Measurements from ENCODE around the gene DYNC1H1. TPM values are rescaled to one million over a fixed set of nuclear protein-coding genes. Genes with fewer than 3 reads are reported as not detected.

Gene DYNC1H1
- total and polyA plus RNA-seq, 2 of the 13 experiments (the other 11 are each of a cell fraction or from before 2014, with no cell fraction given) = 74.4 to 239 TPM

DNA sequence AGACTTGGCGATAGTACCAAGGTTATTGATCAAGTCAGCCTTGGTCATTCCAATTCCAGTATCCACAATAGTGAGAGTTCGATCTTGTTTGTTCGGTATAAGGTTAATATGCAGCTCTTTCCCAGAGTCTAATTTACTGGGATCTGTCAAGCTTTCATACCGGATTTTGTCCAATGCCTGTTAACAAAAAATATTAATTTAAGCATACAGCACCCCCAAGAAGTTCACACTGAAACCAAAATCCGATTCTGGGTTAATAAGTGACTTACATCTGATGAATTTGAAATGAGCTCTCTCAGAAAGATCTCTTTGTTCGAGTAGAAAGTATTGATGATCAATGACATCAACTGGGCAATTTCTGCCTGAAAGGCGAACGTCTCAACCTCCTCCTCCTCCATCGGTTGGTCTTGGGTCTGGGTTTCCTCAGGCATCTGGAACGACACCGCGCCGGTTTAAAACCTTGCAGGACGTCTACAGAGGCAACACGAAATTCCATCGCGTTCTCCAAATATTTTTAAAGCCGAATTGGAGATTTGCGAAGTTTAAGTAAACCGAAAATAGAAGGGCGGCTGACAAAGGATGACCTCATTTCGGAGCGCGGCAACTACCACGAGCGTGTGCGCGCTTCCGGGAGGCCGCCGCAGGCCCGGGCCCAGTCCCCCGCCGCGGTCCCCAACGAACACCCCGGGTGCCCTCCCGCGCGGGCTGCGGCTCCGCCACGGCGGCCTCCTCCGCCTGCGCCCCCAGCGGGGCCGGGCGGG is 121.8 kb downstream of the DYNC1H1 start (continued):
- TF ChIP-seq, protein P1, sequence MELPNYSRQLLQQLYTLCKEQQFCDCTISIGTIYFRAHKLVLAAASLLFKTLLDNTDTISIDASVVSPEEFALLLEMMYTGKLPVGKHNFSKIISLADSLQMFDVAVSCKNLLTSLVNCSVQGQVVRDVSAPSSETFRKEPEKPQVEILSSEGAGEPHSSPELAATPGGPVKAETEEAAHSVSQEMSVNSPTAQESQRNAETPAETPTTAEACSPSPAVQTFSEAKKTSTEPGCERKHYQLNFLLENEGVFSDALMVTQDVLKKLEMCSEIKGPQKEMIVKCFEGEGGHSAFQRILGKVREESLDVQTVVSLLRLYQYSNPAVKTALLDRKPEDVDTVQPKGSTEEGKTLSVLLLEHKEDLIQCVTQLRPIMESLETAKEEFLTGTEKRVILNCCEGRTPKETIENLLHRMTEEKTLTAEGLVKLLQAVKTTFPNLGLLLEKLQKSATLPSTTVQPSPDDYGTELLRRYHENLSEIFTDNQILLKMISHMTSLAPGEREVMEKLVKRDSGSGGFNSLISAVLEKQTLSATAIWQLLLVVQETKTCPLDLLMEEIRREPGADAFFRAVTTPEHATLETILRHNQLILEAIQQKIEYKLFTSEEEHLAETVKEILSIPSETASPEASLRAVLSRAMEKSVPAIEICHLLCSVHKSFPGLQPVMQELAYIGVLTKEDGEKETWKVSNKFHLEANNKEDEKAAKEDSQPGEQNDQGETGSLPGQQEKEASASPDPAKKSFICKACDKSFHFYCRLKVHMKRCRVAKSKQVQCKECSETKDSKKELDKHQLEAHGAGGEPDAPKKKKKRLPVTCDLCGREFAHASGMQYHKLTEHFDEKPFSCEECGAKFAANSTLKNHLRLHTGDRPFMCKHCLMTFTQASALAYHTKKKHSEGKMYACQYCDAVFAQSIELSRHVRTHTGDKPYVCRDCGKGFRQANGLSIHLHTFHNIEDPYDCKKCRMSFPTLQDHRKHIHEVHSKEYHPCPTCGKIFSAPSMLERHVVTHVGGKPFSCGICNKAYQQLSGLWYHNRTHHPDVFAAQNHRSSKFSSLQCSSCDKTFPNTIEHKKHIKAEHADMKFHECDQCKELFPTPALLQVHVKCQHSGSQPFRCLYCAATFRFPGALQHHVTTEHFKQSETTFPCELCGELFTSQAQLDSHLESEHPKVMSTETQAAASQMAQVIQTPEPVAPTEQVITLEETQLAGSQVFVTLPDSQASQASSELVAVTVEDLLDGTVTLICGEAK (IDR thresholded peaks at IDR 0.05) = no peak
- TF ChIP-seq, protein P1 (CRISPR knock-in tag; IDR thresholded peaks at IDR 0.05) = no peak
- TF ChIP-seq, protein P2, sequence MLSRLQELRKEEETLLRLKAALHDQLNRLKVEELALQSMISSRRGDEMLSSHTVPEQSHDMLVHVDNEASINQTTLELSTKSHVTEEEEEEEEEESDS (CRISPR knock-in tag; IDR thresholded peaks at IDR 0.05; ENCODE audit: borderline replicate concordance) = no peak
- no peak for TF ChIP-seq ZNF660 (CRISPR knock-in tag; IDR thresholded peaks at IDR 0.05; ENCODE audit: borderline replicate concordance, low read depth)
- TF ChIP-seq ELF1 (CRISPR knock-in tag; IDR thresholded peaks at IDR 0.05) = peak; percentile 38
- TF ChIP-seq ZNF235 (CRISPR knock-in tag; IDR thresholded peaks at IDR 0.05; ENCODE audit: borderline replicate concordance) = peak; percentile 15; the same call in 1 of the 2 replicates
- TF ChIP-seq, protein P3, sequence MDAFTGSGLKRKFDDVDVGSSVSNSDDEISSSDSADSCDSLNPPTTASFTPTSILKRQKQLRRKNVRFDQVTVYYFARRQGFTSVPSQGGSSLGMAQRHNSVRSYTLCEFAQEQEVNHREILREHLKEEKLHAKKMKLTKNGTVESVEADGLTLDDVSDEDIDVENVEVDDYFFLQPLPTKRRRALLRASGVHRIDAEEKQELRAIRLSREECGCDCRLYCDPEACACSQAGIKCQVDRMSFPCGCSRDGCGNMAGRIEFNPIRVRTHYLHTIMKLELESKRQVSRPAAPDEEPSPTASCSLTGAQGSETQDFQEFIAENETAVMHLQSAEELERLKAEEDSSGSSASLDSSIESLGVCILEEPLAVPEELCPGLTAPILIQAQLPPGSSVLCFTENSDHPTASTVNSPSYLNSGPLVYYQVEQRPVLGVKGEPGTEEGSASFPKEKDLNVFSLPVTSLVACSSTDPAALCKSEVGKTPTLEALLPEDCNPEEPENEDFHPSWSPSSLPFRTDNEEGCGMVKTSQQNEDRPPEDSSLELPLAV (CRISPR knock-in tag; conservative IDR thresholded peaks at IDR 0.05; ENCODE audit: low read depth) = no peak
- TF ChIP-seq RFXAP (CRISPR knock-in tag; IDR thresholded peaks at IDR 0.05; ENCODE audit: borderline replicate concordance) = no peak
- TF ChIP-seq ZNF260 (CRISPR knock-in tag; IDR thresholded peaks at IDR 0.05; ENCODE audit: borderline replicate concordance, low read depth) = no peak
- 0 out of 2 replicates have a peak, but pooled peaks have one; percentile 17 for TF ChIP-seq ZNF263 (CRISPR knock-in tag; IDR thresholded peaks at IDR 0.05)
- no peak for TF ChIP-seq CAMTA2 (CRISPR knock-in tag; IDR thresholded peaks at IDR 0.05; ENCODE audit: borderline replicate concordance)
- no peak for TF ChIP-seq KMT2A (CRISPR knock-in tag; IDR thresholded peaks at IDR 0.05)
- TF ChIP-seq ZZZ3 (CRISPR knock-in tag; IDR thresholded peaks at IDR 0.05; ENCODE audit: borderline replicate concordance) = no peak
- no peak for TF ChIP-seq JUND (CRISPR knock-in tag; IDR thresholded peaks at IDR 0.05)
- no peak for TF ChIP-seq PHF21A (CRISPR knock-in tag; IDR thresholded peaks at IDR 0.05)
- TF ChIP-seq, protein P4, sequence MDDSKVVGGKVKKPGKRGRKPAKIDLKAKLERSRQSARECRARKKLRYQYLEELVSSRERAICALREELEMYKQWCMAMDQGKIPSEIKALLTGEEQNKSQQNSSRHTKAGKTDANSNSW (CRISPR knock-in tag; IDR thresholded peaks at IDR 0.05; ENCODE audit: borderline replicate concordance) = no peak
- TF ChIP-seq MTF2 (CRISPR knock-in tag; IDR thresholded peaks at IDR 0.05; ENCODE audit: borderline replicate concordance) = no peak
- TF ChIP-seq HDAC1 (CRISPR knock-in tag; IDR thresholded peaks at IDR 0.05) = peak; percentile 11; the same call in 1 of the 2 replicates
- TF ChIP-seq PRMT3 (CRISPR knock-in tag; IDR thresholded peaks at IDR 0.05; ENCODE audit: borderline replicate concordance, low read depth) = 0 out of 2 replicates have a peak, but pooled peaks have one; percentile 2
